Testis (tissue), 3 donors: ENCODE measurements around the gene TROAP. TPM values are rescaled to one million over a fixed set of nuclear protein-coding genes. Genes with fewer than 3 reads are reported as not detected.
A peak's percentile ranks its signal among the peaks of the same experiment; 100 is the strongest.

Source experiments
- DNase-seq: peaks from one replicate; pipeline ENCODE4 v3.0.0-alpha.2; 2019
- H3K27ac ChIP-seq, 2 donors: fragments of 200-600 bp; sonication (generic); one replicate each; pipeline ENCODE4 v1.5.1; 2019
- H3K27me3 ChIP-seq: fragments of 200-600 bp; sonication (generic); one replicate; pipeline ENCODE4 v1.5.1; 2019
- H3K36me3 ChIP-seq: fragments of 200-600 bp; sonication (generic); one replicate; pipeline ENCODE4 v1.5.1; 2017; ENCODE audit warnings: low read depth; ENCODE audit errors: missing control alignments
- H3K4me1 ChIP-seq: fragments of 200-600 bp; sonication (generic); one replicate; pipeline ENCODE4 v1.5.1; 2019
- H3K4me3 ChIP-seq, 2 donors: fragments of 200-600 bp; sonication (generic); one replicate each; pipeline ENCODE4 v1.5.1; 2017 to 2019
- H3K9me3 ChIP-seq: fragments of 200-600 bp; sonication (generic); one replicate; pipeline ENCODE4 v1.5.1; 2017
- POLR2A ChIP-seq: fragments of 450-650 bp; IDR thresholded peaks from one replicate; pipeline ENCODE4 v1.6.1; 2017; ENCODE audit warnings: antibody characterized with exemption, mild to moderate bottlenecking, moderate library complexity
- WGBS, 2 donors: methylation state at CpG; one replicate each; pipeline ENCODE4 v1.1.5; 2018; 5-methylcytosine and 5-hydroxymethylcytosine counted together
- intact Hi-C: fragments of 100-400 bp; cut with DNase I; formaldehyde crosslinking; loops from one replicate; pipeline ENCODE4 v1.15.1; 2023; ENCODE audit warnings: low total_unique reads
- polyA plus RNA-seq: library from polyadenylated mRNA; stranded (reverse); fragments of 350-450 nt; fragmentation: Illumina TruSeq; extraction: RNeasy Lipid Tissue Mini Kit (QIAGEN cat#74804); gene quantifications from one replicate; pipeline ENCODE4 v1.2.3, GENCODE V29; 2014; ENCODE audit warnings: low read depth, low replicate concordance; ENCODE audit not compliant: insufficient read depth
- total RNA-seq, 2 donors: library from RNA; depleted of rRNA; stranded (reverse); fragments of >200 nt; gene quantifications; one replicate each; pipeline ENCODE4 v1.2.3, GENCODE V29; 2016
- TF ChIP-seq, protein P1 (sequence below), 3 experiments: fragments of 450-650 bp in 2 of 3; fragments of 200-600 bp in 1 of 3; sonication (generic) in 1 of 3; IDR thresholded peaks; one replicate each; pipeline ENCODE4 v1.5.1; 2016 to 2019; ENCODE audit warnings: antibody characterized with exemption in 3 of 3, mild to moderate bottlenecking in 2 of 3, moderate library complexity in 1 of 3

TROAP gene
- total and polyA plus RNA-seq, 3 donors from 2014 or later, result 22.8 to 61.7 (median 36.1) TPM

DNA sequence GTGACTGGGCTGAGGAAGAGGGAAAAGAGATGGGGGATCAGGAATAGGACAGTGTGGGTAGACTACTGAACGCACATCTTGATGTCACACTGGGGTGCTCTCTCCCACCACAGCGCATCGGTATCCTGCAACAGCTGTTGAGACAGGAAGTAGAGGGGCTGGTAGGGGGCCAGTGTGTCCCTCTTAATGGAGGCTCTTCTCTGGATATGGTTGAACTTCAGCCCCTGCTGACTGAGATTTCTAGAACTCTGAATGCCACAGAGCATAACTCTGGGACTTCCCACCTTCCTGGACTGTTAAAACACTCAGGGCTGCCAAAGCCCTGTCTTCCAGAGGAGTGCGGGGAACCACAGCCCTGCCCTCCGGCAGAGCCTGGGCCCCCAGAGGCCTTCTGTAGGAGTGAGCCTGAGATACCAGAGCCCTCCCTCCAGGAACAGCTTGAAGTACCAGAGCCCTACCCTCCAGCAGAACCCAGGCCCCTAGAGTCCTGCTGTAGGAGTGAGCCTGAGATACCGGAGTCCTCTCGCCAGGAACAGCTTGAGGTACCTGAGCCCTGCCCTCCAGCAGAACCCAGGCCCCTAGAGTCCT, 7.1 kb downstream of the TROAP start:
- 77 to 85% methylated on average over 5 to 7 of the region's 7 CpGs for WGBS, 2 donors
- no peaks in the 10 kb centered on the region for H3K27me3 ChIP-seq
- H3K9me3 ChIP-seq, result no peaks in the 10 kb centered on the region
- DNase-seq, result no peak
- intact Hi-C loops, result loop anchor here (10.0 kb wide), 1 partner anchor 45 kb away; no protein-coding TSS in a partner anchor
- H3K36me3 ChIP-seq, result no peaks in the 10 kb centered on the region
- TF ChIP-seq, protein P1, sequence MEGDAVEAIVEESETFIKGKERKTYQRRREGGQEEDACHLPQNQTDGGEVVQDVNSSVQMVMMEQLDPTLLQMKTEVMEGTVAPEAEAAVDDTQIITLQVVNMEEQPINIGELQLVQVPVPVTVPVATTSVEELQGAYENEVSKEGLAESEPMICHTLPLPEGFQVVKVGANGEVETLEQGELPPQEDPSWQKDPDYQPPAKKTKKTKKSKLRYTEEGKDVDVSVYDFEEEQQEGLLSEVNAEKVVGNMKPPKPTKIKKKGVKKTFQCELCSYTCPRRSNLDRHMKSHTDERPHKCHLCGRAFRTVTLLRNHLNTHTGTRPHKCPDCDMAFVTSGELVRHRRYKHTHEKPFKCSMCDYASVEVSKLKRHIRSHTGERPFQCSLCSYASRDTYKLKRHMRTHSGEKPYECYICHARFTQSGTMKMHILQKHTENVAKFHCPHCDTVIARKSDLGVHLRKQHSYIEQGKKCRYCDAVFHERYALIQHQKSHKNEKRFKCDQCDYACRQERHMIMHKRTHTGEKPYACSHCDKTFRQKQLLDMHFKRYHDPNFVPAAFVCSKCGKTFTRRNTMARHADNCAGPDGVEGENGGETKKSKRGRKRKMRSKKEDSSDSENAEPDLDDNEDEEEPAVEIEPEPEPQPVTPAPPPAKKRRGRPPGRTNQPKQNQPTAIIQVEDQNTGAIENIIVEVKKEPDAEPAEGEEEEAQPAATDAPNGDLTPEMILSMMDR (IDR thresholded peaks at IDR 0.05), result no peak
- no peak for TF ChIP-seq POLR2A
- H3K4me3 ChIP-seq, result no peak overlapping the region
- H3K4me1 ChIP-seq, result peaks cover 9% of the 10 kb centered on the region
- no peak overlapping the region for H3K27ac ChIP-seq

DNA sequence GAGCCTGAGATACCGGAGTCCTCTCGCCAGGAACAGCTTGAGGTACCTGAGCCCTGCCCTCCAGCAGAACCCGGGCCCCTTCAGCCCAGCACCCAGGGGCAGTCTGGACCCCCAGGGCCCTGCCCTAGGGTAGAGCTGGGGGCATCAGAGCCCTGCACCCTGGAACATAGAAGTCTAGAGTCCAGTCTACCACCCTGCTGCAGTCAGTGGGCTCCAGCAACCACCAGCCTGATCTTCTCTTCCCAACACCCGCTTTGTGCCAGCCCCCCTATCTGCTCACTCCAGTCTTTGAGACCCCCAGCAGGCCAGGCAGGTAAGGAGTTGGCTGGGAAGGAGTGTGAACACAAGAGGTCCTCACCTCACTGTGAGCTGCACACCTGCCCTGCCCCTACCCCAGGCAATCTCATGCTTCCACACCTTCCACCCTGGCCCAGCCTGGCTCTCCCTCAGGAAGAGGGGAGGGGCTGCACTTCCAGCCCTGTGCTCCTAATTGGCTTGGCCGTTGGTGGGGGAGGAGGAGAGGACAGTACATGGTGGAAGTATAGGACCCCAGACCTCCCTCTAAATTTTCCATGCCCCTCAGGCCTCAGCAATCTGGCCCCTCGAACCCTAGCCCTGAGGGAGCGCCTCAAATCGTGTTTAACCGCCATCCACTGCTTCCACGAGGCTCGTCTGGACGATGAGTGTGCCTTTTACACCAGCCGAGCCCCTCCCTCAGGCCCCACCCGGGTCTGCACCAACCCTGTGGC, 7.8 kb downstream of the TROAP start:
- no peaks in the 10 kb centered on the region for H3K9me3 ChIP-seq
- TF ChIP-seq POLR2A, result no peak
- TF ChIP-seq, protein P1 (IDR thresholded peaks at IDR 0.05), result no peak
- peaks cover 9% of the 10 kb centered on the region for H3K4me1 ChIP-seq
- H3K4me3 ChIP-seq, result no peak overlapping the region
- H3K27ac ChIP-seq, result no peak overlapping the region
- DNase-seq, result no peak
- H3K36me3 ChIP-seq, result no peaks in the 10 kb centered on the region
- WGBS, 2 donors, result 77 to 82% methylated on average over 11 to 14 of the region's 14 CpGs
- intact Hi-C loops, result loop anchor here (10.0 kb wide), 1 partner anchor 46 kb away; no protein-coding TSS in a partner anchor
- H3K27me3 ChIP-seq, result no peaks in the 10 kb centered on the region

DNA sequence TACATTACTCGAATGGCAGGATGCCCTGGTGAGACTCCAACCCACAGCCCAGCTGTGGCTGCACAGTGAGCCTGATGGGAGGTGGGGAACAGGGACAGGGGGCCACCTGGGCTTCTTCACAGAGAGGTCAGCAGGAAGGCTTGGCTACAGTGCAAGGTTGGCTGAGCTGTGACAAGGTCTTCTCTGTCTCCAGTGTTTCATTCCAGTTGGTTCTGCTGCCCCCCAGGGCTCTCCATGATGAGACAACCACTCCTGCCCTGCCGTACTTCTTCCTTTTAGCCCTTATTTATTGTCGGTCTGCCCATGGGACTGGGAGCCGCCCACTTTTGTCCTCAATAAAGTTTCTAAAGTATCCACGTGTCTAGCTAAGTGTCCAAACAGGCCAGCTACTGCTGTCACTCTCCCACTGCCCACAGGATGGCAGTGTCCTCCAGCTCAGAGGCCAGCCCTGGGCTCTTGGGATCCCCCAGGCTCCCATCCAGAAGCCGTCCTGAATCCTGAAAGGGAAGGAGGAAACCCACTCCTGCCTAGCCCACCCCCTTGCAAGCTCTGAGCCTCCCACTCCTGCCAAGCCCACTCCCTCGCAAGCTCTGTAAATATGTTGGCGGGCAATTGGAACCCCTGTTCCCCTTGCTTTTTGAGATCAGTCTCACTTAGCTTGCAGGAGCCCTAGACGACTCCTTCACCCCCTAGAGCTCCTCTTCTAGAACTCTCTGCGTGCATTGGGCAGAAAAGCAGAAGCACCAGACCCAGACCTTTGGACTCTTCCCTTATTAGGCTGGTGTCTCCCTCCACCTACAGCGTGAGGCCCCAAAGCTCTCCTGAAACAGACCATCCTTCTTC, 8.5 kb downstream of the TROAP start:
- TF ChIP-seq POLR2A, result no peak
- TF ChIP-seq, protein P1 (IDR thresholded peaks at IDR 0.05), result peak; percentile 44 to 69 (median 59)
- Histone ChIP-seq H3K27ac (no peak overlapping the region), H3K4me1 (peaks cover 9% of the 10 kb centered on the region), H3K36me3 (no peaks in the 10 kb centered on the region), H3K9me3 (no peaks in the 10 kb centered on the region), H3K27me3 (no peaks in the 10 kb centered on the region), H3K4me3 (no peak overlapping the region)
- intact Hi-C loops, result loop anchor here (10.0 kb wide), 1 partner anchor 47 kb away; no protein-coding TSS in a partner anchor
- 32 to 44% methylated on average over 10 to 11 of the region's 11 CpGs for WGBS, 2 donors
- DNase-seq, result peak; percentile 85

DNA sequence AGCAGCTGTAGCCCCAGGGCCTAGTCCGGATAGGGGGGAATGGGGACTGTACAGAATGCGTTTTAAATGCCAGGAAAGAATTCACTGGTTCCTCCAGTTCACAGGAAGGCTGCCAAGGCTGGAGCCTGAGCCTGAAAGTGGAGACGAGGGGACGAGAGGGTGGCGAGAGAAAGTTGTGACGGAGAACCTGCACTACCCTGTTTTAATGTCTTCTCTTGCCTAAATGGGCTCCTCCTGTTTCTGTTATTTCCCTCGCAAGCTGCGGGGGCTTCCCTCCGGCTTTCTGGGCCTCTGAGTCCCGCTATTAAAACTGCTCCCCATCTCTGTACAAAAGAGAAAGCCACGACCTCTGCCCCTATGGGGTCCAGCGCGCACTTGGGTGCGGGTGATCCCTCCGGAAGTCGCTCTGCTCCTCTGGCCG, 9.4 kb downstream of the TROAP start:
- intact Hi-C loops, result loop anchor here (10.0 kb wide), 1 partner anchor 48 kb away; no protein-coding TSS in a partner anchor
- Histone ChIP-seq H3K9me3 (no peaks in the 10 kb centered on the region), H3K4me3 (peak overlapping the region in 1 of 2 donors; percentile 21), H3K27me3 (peaks cover 3% of the 10 kb centered on the region), H3K36me3 (no peaks in the 10 kb centered on the region), H3K4me1 (peaks cover 9% of the 10 kb centered on the region), H3K27ac (no peak overlapping the region)
- peak; percentile 13 for DNase-seq
- no peak for TF ChIP-seq POLR2A
- TF ChIP-seq, protein P1 (IDR thresholded peaks at IDR 0.05), result no peak
- 53 to 71% methylated on average over 17 of the region's 17 CpGs for WGBS, 2 donors
